ENCODE results near the gene GRSF1.

GRCh38 chr4:70830054-70830453, 9.6 kb downstream of the GRSF1 start:
- TF ChIP-seq CTCF (IDR thresholded peaks at IDR 0.05) (no peak), POLR2A (IDR thresholded peaks at IDR 0.05) (no peak)
